HepG2 (cell line): Measurements from ENCODE around the gene LMX1B. TPM values are rescaled to one million over a fixed set of nuclear protein-coding genes. Genes with fewer than 3 reads are reported as not detected.

Source experiments
- ATAC-seq: fragments of 200-7000 bp; cut with Tn5 transposase; 3 replicates; pipeline ENCODE4 v1.9.1; 2020; ENCODE audit warnings: mild to moderate bottlenecking, moderate library complexity
- BruUV-seq: library from RNA; stranded (reverse); fragments of 400-500 nt; replicated peaks from 2 replicates; lab custom pipeline; 2021; lab: Mats Ljungman, UMichigan
- CTCF ChIA-PET: fragments of 300-600 bp; formaldehyde crosslinking; extraction: SDS; loops from one replicate; lab custom pipeline; 2021; ENCODE audit warnings: low total read pairs, inconsistent platforms, low intra/inter-chr PET ratio; lab: Yijun Ruan, JAX
- POLR2A ChIA-PET: fragments of 350-600 bp; sonication (Branson Sonifier 250); formaldehyde crosslinking; loops from one replicate; lab custom pipeline; 2020; ENCODE audit warnings: antibody characterized with exemption, inconsistent platforms; lab: Yijun Ruan, JAX
- DNase-seq: peaks from one replicate; pipeline ENCODE4 v3.0.0-alpha.2; 2015; ENCODE audit warnings: low spot score
- FAIRE-seq: peaks from 3 replicates; lab custom pipeline; 2011; peaks lifted over from hg19 to GRCh38; lab: Jason Lieb, UNC
- H2AFZ ChIP-seq: one replicate; pipeline ENCODE4 v1.6.1; 2011; ENCODE audit warnings: low read length, inconsistent platforms
- H3K27ac ChIP-seq: fragments of 300-600 bp; 3 replicates; pipeline ENCODE4 v1.8.0; 2011; ENCODE audit warnings: mixed run types, mild to moderate bottlenecking, mixed read lengths, low read length, inconsistent platforms; ENCODE audit not compliant: insufficient read depth; ENCODE audit errors: extremely low read length
- H3K27me3 ChIP-seq, 2 experiments: fragments of 200-600 bp in 1 of 2; 2 replicates in 1 of 2; 3 replicates in 1 of 2; pipeline versions ENCODE4 v1.6.0 to v1.8.0; 2011; ENCODE audit warnings: low read length in 2 of 2, mild to moderate bottlenecking in 2 of 2, moderate library complexity in 2 of 2, inconsistent platforms in 1 of 2; ENCODE audit not compliant: insufficient read depth in 2 of 2, control insufficient read depth in 1 of 2
- H3K36me3 ChIP-seq, 2 experiments: fragments of 200-600 bp in 1 of 2; replicated peaks in 1 of 2; 2 replicates in 1 of 2; 3 replicates in 1 of 2; pipeline versions ENCODE4 v1.5.1 to v1.8.0; 2011; ENCODE audit warnings: low read length in 2 of 2, inconsistent platforms in 1 of 2; ENCODE audit not compliant: insufficient read depth in 2 of 2, control insufficient read depth in 1 of 2
- H3K4me1 ChIP-seq: 2 replicates; pipeline ENCODE4 v1.5.1; 2012; ENCODE audit warnings: low read length, inconsistent platforms; ENCODE audit not compliant: insufficient read depth
- H3K4me2 ChIP-seq: 2 replicates; pipeline ENCODE4 v1.6.0; 2011; ENCODE audit warnings: low read depth, low read length, inconsistent platforms
- H3K4me3 ChIP-seq, 3 experiments: fragments of 200-600 bp in 1 of 3; sonication (generic), shearing (Covaris generic) in 1 of 3; replicated peaks in 1 of 3; 2 replicates each; pipeline ENCODE4 v1.5.1; 2011 to 2016; ENCODE audit warnings: low read length in 3 of 3, inconsistent platforms in 2 of 3, low read depth in 2 of 3, mild to moderate bottlenecking in 2 of 3, control low read depth in 1 of 3, mixed read lengths in 1 of 3; ENCODE audit not compliant: insufficient read depth in 1 of 3
- H3K79me2 ChIP-seq: one replicate; pipeline ENCODE4 v1.6.1; 2011; ENCODE audit warnings: low read length, inconsistent platforms; ENCODE audit not compliant: insufficient read depth
- H3K9ac ChIP-seq: 2 replicates; pipeline ENCODE4 v1.6.0; 2011; ENCODE audit warnings: mild to moderate bottlenecking, low read depth, low read length, inconsistent platforms; ENCODE audit not compliant: insufficient read depth
- H3K9me3 ChIP-seq: 2 replicates; pipeline ENCODE4 v1.5.1; 2012; ENCODE audit warnings: mild to moderate bottlenecking, low read length
- H4K20me1 ChIP-seq: 2 replicates; pipeline ENCODE4 v1.6.0; 2011; ENCODE audit warnings: inconsistent platforms, mild to moderate bottlenecking, low read length, moderate library complexity; ENCODE audit not compliant: insufficient read depth
- ISL2 ChIP-seq: sonication (generic); formaldehyde crosslinking; IDR thresholded peaks from 2 replicates; pipeline ENCODE4 v1.5.0; 2020; ENCODE audit warnings: missing genetic modification reagents
- TBX3 ChIP-seq: fragments of 450-650 bp; IDR thresholded peaks from 2 replicates; pipeline ENCODE4 v1.6.1; 2017; ENCODE audit warnings: antibody characterized with exemption, mild to moderate bottlenecking, inconsistent platforms, borderline replicate concordance
- ZNF136 ChIP-seq: sonication (generic); formaldehyde crosslinking; IDR thresholded peaks from 2 replicates; pipeline ENCODE4 v1.8.1; 2022; ENCODE audit warnings: low read depth, mild to moderate bottlenecking, moderate library complexity, missing genetic modification reagents
- ZNF747 ChIP-seq: sonication (generic); formaldehyde crosslinking; IDR thresholded peaks from 2 replicates; pipeline ENCODE4 v1.8.1; 2023; ENCODE audit warnings: missing genetic modification reagents, mild to moderate bottlenecking, borderline replicate concordance
- WGBS: methylation state at CpG from one replicate; pipeline ENCODE4 v1.1.6; 2017; ENCODE audit warnings: low lambda C conversion rate; 5-methylcytosine and 5-hydroxymethylcytosine counted together
- in situ Hi-C: cut with HindIII; loops from 2 replicates; pipeline ENCODE4 v1.10.0; 2017; ENCODE audit warnings: low pct_unique_long_range_greater_than_20kb; ENCODE audit not compliant: extremely low pct_ligation_motif_present
- intact Hi-C: fragments of 100-400 bp; cut with micrococcal nuclease; formaldehyde crosslinking; loops from one replicate; pipeline ENCODE4 v1.10.0; 2022; ENCODE audit not compliant: unreplicated experiment
- polyA plus RNA-seq, 8 experiments: library from polyadenylated mRNA; depleted of rRNA in 3 of 8; stranded (reverse) in 7 of 8; unstranded in 1 of 8; fragments of >200 nt; fragmentation: Illumina TruSeq in 4 of 8; extraction: Trizol in 4 of 8; gene quantifications; 2 replicates each; pipeline versions ENCODE4 v1.2.1 to v1.2.3, GENCODE V29; 2011 to 2016; ENCODE audit warnings: low read depth in 4 of 8, missing spikeins in 1 of 8, mixed read lengths in 1 of 8; ENCODE audit not compliant: insufficient read depth in 1 of 8
- total RNA-seq, 5 experiments: library from RNA; depleted of rRNA; stranded (reverse); fragments of >200 nt; fragmentation: Illumina TruSeq; extraction: Trizol; gene quantifications; 2 replicates each; pipeline ENCODE4 v1.2.3, GENCODE V29; 2016; ENCODE audit warnings: low read depth in 1 of 5
- TF ChIP-seq, protein P1 (sequence below): sonication (generic); formaldehyde crosslinking; IDR thresholded peaks from 2 replicates; pipeline ENCODE4 v1.4.0; 2020; ENCODE audit warnings: missing genetic modification reagents
- TF ChIP-seq, protein P2 (sequence below): sonication (generic); formaldehyde crosslinking; IDR thresholded peaks from 2 replicates; pipeline ENCODE4 v1.4.0; 2020; ENCODE audit warnings: mild to moderate bottlenecking, missing genetic modification reagents, borderline replicate concordance
- TF ChIP-seq, protein P3 (sequence below): sonication (generic); formaldehyde crosslinking; IDR thresholded peaks from one replicate; pipeline ENCODE4 v1.5.1; 2020; ENCODE audit warnings: mild to moderate bottlenecking, missing genetic modification reagents; ENCODE audit errors: not compliant biosample characterization

Gene LMX1B
- total and polyA plus RNA-seq, 2 of the 13 experiments (the other 11 are each of a cell fraction or from before 2014, with no cell fraction given) = not detected

DNA sequence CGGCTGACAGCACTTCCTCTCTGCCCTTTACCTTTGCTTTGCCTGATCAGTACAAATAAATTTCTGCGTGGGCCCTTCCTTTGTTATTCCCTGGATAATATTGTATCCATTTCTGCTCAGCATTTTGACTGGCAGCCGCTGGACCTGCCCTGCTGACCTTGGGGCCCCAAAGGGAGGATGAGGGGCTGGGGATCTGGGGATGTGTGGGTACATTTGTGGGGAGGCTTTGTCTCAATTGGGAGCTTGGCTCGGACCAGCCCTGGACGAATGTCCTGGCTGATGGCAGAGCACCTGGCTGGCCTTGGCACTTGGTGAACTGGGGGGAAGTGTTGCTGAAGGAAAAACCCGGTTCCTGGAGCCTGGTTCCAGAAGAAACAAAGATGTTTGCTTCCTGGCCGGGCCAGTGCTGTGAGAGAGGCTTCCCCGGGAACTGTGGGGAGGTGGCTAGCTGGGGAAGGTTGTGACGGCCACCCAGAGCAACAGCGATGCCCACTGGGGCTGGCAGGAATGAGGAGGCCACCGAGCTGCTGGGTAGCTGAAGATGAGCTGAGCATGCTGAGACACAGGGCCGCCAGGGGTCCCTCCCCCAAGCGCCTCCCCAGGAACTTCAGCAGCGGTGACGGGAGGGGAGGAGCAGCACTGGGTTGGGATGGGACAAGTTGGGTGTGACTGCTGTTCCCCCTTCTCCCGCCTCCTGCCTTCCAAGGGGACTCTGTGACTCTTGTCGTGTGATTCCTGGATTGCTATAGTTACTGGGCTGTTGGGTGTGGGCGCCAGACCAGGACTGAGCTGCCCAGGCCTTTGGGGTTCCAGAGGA lies 8.4 kb downstream of the LMX1B start (continued):
- TF ChIP-seq, protein P1, sequence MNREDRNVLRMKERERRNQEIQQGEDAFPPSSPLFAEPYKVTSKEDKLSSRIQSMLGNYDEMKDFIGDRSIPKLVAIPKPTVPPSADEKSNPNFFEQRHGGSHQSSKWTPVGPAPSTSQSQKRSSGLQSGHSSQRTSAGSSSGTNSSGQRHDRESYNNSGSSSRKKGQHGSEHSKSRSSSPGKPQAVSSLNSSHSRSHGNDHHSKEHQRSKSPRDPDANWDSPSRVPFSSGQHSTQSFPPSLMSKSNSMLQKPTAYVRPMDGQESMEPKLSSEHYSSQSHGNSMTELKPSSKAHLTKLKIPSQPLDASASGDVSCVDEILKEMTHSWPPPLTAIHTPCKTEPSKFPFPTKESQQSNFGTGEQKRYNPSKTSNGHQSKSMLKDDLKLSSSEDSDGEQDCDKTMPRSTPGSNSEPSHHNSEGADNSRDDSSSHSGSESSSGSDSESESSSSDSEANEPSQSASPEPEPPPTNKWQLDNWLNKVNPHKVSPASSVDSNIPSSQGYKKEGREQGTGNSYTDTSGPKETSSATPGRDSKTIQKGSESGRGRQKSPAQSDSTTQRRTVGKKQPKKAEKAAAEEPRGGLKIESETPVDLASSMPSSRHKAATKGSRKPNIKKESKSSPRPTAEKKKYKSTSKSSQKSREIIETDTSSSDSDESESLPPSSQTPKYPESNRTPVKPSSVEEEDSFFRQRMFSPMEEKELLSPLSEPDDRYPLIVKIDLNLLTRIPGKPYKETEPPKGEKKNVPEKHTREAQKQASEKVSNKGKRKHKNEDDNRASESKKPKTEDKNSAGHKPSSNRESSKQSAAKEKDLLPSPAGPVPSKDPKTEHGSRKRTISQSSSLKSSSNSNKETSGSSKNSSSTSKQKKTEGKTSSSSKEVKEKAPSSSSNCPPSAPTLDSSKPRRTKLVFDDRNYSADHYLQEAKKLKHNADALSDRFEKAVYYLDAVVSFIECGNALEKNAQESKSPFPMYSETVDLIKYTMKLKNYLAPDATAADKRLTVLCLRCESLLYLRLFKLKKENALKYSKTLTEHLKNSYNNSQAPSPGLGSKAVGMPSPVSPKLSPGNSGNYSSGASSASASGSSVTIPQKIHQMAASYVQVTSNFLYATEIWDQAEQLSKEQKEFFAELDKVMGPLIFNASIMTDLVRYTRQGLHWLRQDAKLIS (CRISPR knock-in tag) = no peak
- TF ChIP-seq TBX3 = no peak
- TF ChIP-seq ISL2 (CRISPR knock-in tag) = no peak
- TF ChIP-seq, protein P2, sequence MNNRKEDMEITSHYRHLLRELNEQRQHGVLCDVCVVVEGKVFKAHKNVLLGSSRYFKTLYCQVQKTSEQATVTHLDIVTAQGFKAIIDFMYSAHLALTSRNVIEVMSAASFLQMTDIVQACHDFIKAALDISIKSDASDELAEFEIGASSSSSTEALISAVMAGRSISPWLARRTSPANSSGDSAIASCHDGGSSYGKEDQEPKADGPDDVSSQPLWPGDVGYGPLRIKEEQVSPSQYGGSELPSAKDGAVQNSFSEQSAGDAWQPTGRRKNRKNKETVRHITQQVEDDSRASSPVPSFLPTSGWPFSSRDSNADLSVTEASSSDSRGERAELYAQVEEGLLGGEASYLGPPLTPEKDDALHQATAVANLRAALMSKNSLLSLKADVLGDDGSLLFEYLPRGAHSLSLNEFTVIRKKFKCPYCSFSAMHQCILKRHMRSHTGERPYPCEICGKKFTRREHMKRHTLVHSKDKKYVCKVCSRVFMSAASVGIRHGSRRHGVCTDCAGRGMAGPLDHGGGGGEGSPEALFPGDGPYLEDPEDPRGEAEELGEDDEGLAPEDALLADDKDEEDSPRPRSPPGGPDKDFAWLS (CRISPR knock-in tag) = no peak
- TF ChIP-seq ZNF747 (CRISPR knock-in tag) = no peak

DNA sequence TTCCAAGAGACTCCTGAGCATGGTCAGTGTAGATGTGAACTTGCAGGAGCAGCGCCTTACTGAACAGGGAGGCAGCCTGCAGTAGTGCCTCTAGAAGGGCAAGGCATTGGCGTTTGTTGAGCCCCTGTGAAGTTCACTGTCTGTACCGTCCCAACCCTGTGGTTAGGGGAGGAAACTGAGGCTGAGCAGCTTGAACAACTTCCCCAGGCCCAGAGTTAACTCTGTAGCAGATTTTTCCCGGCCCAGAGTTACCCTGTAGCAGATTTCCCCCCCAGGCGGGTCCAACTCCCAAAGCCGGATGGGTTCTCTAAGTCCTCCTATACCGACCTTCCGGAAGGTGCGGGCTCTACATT lies 9.6 kb downstream of the LMX1B start:
- FAIRE-seq = no peak
- H3K4me3 ChIP-seq = no peak overlapping the region
- H3K27me3 ChIP-seq = peaks cover 32 to 100% of the 10 kb centered on the region in 2 experiments; a peak in 4 of 5 replicates
- no peaks in the 10 kb centered on the region for H3K4me1 ChIP-seq
- in situ Hi-C loops (no loop called here), intact Hi-C loops (no loop called here)
- no peaks in the 10 kb centered on the region for H3K79me2 ChIP-seq
- no peak overlapping the region for H3K4me2 ChIP-seq
- no TSS peak for BruUV-seq
- no peaks in the 10 kb centered on the region for H4K20me1 ChIP-seq
- H3K27ac ChIP-seq = no peak overlapping the region
- H2AFZ ChIP-seq = no peak overlapping the region
- no peak overlapping the region for H3K9ac ChIP-seq
- DNase-seq = no peak
- WGBS = no CpG with 5 or more reads among the region's 9 CpGs
- H3K36me3 ChIP-seq = no peaks in the 10 kb centered on the region
- POLR2A ChIA-PET = no interaction called here
- CTCF ChIA-PET = no interaction called here
- ATAC-seq = no peak
- no peaks in the 10 kb centered on the region for H3K9me3 ChIP-seq
- TF ChIP-seq ZNF136 (CRISPR knock-in tag) = no peak
- TF ChIP-seq, protein P3, sequence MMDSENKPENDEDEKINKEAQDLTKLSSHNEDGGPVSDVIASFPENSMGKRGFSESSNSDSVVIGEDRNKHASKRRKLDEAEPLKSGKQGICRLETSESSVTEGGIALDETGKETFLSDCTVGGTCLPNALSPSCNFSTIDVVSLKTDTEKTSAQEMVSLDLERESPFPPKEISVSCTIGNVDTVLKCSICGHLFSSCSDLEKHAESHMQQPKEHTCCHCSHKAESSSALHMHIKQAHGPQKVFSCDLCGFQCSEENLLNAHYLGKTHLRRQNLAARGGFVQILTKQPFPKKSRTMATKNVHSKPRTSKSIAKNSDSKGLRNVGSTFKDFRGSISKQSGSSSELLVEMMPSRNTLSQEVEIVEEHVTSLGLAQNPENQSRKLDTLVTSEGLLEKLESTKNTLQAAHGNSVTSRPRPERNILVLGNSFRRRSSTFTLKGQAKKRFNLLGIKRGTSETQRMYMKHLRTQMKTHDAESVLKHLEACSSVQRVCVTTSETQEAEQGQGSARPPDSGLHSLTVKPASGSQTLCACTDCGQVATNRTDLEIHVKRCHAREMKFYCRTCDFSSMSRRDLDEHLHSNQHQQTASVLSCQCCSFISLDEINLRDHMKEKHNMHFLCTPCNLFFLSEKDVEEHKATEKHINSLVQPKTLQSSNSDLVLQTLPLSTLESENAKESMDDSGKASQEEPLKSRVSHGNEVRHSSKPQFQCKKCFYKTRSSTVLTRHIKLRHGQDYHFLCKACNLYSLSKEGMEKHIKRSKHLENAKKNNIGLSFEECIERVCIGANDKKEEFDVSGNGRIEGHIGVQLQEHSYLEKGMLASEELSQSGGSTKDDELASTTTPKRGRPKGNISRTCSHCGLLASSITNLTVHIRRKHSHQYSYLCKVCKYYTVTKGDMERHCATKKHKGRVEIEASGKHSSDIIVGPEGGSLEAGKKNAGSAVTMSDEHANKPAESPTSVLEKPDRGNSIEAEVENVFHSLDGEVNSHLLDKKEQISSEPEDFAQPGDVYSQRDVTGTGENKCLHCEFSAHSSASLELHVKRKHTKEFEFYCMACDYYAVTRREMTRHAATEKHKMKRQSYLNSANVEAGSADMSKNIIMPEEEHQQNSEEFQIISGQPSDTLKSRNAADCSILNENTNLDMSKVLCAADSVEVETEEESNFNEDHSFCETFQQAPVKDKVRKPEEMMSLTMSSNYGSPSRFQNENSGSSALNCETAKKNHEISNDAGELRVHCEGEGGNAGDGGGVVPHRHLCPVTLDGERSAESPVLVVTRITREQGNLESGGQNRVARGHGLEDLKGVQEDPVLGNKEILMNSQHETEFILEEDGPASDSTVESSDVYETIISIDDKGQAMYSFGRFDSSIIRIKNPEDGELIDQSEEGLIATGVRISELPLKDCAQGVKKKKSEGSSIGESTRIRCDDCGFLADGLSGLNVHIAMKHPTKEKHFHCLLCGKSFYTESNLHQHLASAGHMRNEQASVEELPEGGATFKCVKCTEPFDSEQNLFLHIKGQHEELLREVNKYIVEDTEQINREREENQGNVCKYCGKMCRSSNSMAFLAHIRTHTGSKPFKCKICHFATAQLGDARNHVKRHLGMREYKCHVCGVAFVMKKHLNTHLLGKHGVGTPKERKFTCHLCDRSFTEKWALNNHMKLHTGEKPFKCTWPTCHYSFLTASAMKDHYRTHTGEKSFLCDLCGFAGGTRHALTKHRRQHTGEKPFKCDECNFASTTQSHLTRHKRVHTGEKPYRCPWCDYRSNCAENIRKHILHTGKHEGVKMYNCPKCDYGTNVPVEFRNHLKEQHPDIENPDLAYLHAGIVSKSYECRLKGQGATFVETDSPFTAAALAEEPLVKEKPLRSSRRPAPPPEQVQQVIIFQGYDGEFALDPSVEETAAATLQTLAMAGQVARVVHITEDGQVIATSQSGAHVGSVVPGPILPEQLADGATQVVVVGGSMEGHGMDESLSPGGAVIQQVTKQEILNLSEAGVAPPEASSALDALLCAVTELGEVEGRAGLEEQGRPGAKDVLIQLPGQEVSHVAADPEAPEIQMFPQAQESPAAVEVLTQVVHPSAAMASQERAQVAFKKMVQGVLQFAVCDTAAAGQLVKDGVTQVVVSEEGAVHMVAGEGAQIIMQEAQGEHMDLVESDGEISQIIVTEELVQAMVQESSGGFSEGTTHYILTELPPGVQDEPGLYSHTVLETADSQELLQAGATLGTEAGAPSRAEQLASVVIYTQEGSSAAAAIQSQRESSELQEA = no peak
